NCI-H1930 (cell line): ENCODE results near the gene IL21R.

Experiments
- DNase-seq, 2 experiments: peaks; one replicate each; lab custom pipeline; 2025; lab: John Stamatoyannopoulos, UW

The IL21R gene

GRCh38 chr16:27401768-27402568, at the start of gene IL21R:
TSS of gene IL21R (plus strand) at chr16:27402174. CDS start at chr16:27430072, 27,898 bp downstream.
- DNase-seq: no peak

- no peak for DNase-seq
Measured at GRCh38 chr16:27353853-27354252, 48.1 kb upstream of the IL21R start.

GRCh38 chr16:27355610-27356009, 46.4 kb upstream of the IL21R start:
- DNase-seq: no peak

GRCh38 chr16:27356794-27357193, 45.2 kb upstream of the IL21R start:
- DNase-seq: no peak

GRCh38 chr16:27359051-27359450, 42.9 kb upstream of the IL21R start:
- DNase-seq: no peak

- no peak for DNase-seq
Measured at GRCh38 chr16:27359615-27360014, 42.4 kb upstream of the IL21R start.

GRCh38 chr16:27361987-27362386, 40.0 kb upstream of the IL21R start:
- no peak for DNase-seq

- no peak for DNase-seq
Measured at GRCh38 chr16:27362570-27363245, 39.3 kb upstream of the IL21R start.

- DNase-seq: no peak
Measured at GRCh38 chr16:27363246-27363632, 38.7 kb upstream of the IL21R start.

- DNase-seq: no peak
Measured at GRCh38 chr16:27363797-27364196, 38.2 kb upstream of the IL21R start.

- DNase-seq: no peak
Measured at GRCh38 chr16:27364493-27365141, 37.4 kb upstream of the IL21R start.

GRCh38 chr16:27365142-27366089, 36.6 kb upstream of the IL21R start:
- no peak for DNase-seq

- DNase-seq: no peak
Measured at GRCh38 chr16:27366687-27367460, 35.1 kb upstream of the IL21R start.

GRCh38 chr16:27367461-27368357, 34.3 kb upstream of the IL21R start:
- no peak for DNase-seq

GRCh38 chr16:27368358-27368722, 33.6 kb upstream of the IL21R start:
- DNase-seq: no peak

- no peak for DNase-seq
Measured at GRCh38 chr16:27369806-27370205, 32.2 kb upstream of the IL21R start.

GRCh38 chr16:27370318-27370717, 31.7 kb upstream of the IL21R start:
- DNase-seq: no peak

GRCh38 chr16:27373312-27373711, 28.7 kb upstream of the IL21R start:
- no peak for DNase-seq

- no peak for DNase-seq
Measured at GRCh38 chr16:27374221-27374803, 27.7 kb upstream of the IL21R start.
